B cell (primary cell): Measurements from ENCODE around the gene CACHD1.

Experiments
- EZH2 ChIP-seq: IDR thresholded peaks from 2 replicates; pipeline ENCODE4 v1.6.1; 2012; ENCODE audit warnings: borderline replicate concordance, low read depth, mild to moderate bottlenecking, moderate library complexity, low read length; ENCODE audit not compliant: insufficient read depth, poor library complexity, severe bottlenecking
- TF ChIP-seq, protein P1 (sequence below): fragments of 200-600 bp; IDR thresholded peaks from one replicate; pipeline ENCODE4 v1.8.0; 2022; ENCODE audit warnings: antibody characterized with exemption, mild to moderate bottlenecking

DNA sequence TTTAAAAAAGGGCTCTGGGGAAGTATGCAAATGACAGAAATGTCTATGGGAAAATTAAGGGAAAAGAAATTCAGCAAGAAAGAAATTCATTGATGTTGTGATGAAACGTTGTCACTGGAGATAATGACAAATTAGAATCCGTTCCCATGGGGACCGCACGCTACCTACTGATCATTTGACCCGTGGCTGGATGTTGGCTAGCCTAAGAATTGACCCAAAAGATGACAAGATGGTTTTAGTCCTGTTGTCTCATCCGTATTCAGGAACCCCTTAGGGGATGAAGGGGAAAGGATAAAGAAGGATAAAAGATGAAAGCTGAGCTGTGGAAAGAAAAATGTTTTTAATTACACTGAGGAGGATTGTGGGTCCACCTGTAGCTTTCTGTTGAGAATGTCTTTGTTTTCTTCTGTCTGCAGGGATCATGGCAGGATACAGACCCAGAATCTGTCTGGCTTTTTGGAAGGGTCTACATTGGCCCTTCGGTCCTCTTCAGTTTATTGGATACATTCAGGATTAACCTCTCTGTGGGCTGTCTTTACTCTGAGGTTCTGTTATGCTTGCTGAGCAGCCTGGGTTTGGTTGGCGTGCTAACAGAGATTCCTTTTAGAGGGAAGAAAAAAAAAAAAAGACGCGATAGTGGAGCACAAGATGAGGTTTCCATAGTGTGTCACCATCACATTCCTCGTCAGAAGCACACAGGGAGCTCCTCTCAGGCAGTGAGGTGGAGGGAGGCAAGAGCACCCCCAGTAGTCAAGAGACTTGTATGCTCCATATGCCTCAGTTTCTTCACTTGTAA is 106.2 kb downstream of the CACHD1 start:
- no peak for TF ChIP-seq EZH2
- TF ChIP-seq, protein P1, sequence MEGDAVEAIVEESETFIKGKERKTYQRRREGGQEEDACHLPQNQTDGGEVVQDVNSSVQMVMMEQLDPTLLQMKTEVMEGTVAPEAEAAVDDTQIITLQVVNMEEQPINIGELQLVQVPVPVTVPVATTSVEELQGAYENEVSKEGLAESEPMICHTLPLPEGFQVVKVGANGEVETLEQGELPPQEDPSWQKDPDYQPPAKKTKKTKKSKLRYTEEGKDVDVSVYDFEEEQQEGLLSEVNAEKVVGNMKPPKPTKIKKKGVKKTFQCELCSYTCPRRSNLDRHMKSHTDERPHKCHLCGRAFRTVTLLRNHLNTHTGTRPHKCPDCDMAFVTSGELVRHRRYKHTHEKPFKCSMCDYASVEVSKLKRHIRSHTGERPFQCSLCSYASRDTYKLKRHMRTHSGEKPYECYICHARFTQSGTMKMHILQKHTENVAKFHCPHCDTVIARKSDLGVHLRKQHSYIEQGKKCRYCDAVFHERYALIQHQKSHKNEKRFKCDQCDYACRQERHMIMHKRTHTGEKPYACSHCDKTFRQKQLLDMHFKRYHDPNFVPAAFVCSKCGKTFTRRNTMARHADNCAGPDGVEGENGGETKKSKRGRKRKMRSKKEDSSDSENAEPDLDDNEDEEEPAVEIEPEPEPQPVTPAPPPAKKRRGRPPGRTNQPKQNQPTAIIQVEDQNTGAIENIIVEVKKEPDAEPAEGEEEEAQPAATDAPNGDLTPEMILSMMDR, result no peak
